Stimulated activated CD8-positive, alpha-beta memory T cell treated with anti-CD3 and anti-CD28 coated beads, Interleukin-7, amount 100 ng/mL, for 48 hours (primary cell): ENCODE results near the gene HMCN2.
A peak's percentile ranks its signal among the peaks of the same experiment; 100 is the strongest.

Experiments
- DNase-seq, 2 donors: peaks; one replicate each; pipeline ENCODE4 v3.0.0-alpha.2; 2020; ENCODE audit warnings: low read depth in 1 of 2; ENCODE audit errors: extremely low read depth in 1 of 2

Gene HMCN2, protein sequence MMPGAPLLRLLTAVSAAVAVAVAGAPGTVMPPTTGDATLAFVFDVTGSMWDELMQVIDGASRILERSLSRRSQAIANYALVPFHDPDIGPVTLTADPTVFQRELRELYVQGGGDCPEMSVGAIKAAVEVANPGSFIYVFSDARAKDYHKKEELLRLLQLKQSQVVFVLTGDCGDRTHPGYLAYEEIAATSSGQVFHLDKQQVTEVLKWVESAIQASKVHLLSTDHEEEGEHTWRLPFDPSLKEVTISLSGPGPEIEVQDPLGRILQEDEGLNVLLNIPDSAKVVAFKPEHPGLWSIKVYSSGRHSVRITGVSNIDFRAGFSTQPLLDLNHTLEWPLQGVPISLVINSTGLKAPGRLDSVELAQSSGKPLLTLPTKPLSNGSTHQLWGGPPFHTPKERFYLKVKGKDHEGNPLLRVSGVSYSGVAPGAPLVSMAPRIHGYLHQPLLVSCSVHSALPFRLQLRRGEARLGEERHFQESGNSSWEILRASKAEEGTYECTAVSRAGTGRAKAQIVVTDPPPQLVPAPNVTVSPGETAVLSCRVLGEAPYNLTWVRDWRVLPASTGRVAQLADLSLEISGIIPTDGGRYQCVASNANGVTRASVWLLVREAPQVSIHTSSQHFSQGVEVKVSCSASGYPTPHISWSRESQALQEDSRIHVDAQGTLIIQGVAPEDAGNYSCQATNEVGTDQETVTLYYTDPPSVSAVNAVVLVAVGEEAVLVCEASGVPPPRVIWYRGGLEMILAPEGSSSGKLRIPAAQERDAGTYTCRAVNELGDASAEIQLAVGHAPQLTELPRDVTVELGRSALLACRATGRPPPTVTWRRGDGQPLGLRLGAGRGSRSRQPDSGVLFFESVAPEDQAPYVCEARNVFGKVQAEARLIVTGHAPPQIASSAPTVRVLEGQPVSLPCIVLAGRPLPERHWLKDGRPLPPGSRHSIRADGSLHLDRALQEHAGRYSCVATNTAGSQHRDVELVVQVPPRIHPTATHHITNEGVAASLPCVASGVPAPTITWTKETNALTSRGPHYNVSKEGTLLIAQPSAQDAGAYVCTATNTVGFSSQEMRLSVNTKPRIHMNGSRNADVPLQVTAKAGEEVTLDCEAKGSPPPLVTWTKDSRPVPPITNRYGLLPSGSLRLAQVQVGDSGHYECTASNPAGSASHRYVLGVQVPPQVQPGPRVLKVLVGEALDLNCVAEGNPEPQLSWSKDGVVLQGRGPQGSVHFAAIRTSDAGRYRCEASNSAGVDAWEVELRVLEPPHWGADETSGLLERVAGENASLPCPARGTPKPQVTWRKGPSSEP (N-terminal part only)

GRCh38 chr9:130265431-130266235, at the start of gene HMCN2:
Gene HMCN2 (plus strand): TSS chr9:130265760. CDS start chr9:130265879, 119 bp downstream.
- DNase-seq = no peak

- no peak for DNase-seq
These were observed 47.7 kb upstream of the HMCN2 start for GRCh38 chr9:130217838-130218237.

DNA sequence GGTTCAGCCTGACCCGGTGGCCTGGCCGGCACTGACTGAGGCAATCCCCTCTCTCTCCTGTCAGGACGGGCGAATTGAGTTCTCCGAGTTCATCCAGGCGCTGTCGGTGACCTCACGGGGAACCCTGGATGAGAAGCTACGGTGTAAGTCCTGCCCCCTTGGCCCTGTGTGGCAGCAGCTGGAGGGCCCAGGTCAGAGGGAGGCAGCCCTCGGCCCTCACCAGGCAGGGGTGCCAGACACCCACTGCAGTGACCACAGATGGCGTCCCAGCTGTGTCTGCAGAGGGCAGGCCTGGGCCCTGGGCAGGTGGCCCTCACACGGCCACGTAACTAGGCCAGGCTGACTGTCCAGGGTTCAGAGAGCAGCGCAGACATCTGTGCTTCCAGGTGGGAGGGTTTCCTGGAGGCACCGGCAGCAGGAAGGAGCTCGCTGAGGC, 45.9 kb upstream of the HMCN2 start:
- DNase-seq = no peak

DNA sequence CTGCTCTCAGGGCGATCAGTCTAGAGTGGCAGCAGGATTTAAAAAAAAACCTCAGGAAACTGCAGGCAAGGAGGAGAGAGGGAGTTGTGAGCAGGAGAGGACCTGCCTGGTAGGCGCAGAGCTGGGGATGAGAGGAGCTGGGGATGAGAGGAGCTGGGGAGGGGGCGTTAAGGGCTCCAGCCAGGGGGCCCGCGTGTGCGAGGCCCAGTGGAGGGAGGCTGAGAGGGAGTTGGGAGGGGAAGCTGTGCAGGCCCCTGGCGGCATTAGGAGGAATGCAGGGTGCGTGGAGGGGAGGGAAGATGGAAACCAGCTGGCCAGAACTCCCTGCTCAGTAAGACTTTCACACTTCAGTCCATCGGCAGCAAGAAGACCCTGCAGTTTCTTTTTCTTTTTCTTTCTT, 45.2 kb upstream of the HMCN2 start:
- DNase-seq = no peak

DNA sequence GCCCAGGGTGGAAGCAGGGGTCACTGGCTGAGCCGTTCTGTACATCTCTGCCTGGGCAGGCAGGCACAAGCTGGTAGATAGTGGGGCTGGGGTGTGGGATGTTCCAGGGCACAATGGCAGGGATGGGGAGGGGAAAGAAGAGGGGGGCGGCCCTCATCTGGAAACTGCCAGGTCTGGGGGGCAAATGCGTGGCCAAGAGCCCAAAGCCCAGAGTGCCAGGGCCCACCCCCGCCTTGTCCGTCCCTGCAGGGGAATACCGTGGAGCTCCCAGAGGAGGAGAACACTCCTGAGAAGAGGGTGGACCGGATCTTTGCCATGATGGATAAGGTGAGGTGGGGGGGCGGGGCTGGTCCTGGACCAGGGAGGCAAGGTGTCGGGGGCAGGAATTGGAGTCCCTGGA, 42.7 kb upstream of the HMCN2 start:
- no peak for DNase-seq

DNA sequence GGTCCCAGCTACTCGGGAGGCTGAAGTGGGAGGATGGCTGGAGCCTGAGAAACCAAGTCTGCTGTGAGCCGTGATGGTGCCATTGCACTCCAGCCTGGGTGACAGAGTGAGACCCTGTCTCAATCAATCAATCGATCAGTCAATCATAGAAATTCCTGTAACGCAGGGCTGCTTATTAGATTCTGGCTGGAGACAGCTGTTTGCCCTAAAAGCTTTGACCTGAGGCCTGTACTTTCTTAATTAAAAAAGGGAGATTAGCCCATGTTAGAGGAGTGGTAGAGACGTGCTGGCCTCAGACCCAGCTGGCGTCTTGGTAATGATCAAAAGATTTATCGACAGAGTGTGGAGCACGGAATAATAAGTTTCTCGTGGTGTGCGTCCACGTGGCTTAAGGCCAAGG, 40.5 kb upstream of the HMCN2 start:
- no peak for DNase-seq

DNA sequence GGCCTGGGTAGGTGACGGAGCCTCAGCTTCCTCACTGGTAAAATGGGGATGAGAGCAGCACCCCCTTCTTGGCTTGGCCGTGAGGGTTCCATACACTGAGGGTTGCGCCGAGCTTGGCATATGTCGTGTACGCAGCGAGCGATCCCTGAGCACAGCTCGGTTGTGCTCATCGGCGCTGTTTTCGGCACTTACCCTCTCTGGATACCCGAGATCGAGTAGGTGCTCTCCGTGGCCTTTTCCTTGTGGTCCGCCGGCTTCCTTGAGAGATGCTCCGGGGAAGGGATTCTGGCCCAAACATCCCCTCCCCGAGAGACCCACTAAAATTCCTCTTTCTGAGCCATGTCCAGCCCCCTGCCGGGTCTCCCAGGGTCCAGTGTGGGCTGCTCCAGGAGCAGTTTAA, 40.0 kb upstream of the HMCN2 start:
- DNase-seq = no peak

DNA sequence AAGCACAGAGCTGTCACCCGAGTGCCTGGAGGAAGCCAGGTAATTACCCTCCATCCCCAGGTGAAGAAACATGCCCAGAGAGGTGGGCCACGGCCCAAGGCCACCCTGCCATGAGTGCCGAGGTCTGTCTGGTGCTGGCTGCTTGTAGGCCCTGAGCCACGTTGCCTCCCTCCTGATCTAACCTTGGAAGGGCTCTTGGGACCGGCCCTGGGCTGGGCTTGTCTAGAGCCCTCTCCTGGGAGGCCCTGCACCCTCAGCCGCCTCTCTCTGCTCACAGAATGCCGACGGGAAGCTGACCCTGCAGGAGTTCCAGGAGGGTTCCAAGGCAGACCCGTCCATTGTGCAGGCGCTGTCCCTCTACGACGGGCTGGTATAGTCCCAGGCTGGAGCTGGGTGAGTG, 39.4 kb upstream of the HMCN2 start:
- no peak for DNase-seq

- no peak for DNase-seq
These were observed 37.7 kb upstream of the HMCN2 start for GRCh38 chr9:130227833-130228232.

DNA sequence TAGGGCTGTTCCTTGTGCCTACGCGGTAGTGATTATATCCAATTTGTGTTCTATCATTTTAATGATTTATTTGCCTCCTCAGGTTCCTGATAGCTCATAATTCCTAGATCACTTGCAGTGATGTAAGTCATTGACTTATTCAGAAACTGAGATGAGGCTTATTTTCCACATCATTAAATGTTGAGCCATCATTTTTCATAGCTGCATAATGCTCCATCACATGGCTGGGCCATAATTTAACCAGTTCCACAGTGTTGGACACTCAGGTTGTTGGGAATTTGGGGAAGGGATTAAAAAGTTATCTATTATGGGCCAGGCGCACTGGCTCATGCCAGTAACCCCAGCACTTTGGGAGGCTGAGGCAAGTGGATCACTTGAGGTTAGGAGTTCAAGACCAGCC, 35.8 kb upstream of the HMCN2 start:
- no peak for DNase-seq

DNA sequence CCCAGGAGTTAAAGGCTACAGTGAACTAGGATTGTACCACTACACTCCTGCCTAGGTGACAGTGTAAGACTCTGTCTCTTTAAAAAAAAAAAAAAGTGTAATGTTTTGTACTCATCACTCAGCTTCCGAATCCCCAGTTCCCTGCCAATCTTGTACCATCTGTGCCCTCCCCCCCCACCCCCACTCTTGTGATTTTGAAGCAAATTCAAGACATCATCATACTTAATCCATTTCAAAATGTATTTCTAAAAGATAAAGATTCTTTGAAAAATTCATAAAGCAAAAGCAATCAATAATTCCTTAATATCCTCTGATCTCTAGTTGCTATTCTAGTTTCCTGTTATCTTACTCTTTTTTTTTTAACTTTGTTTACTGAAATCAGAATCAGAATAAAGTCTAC, 34.9 kb upstream of the HMCN2 start:
- DNase-seq = no peak

DNA sequence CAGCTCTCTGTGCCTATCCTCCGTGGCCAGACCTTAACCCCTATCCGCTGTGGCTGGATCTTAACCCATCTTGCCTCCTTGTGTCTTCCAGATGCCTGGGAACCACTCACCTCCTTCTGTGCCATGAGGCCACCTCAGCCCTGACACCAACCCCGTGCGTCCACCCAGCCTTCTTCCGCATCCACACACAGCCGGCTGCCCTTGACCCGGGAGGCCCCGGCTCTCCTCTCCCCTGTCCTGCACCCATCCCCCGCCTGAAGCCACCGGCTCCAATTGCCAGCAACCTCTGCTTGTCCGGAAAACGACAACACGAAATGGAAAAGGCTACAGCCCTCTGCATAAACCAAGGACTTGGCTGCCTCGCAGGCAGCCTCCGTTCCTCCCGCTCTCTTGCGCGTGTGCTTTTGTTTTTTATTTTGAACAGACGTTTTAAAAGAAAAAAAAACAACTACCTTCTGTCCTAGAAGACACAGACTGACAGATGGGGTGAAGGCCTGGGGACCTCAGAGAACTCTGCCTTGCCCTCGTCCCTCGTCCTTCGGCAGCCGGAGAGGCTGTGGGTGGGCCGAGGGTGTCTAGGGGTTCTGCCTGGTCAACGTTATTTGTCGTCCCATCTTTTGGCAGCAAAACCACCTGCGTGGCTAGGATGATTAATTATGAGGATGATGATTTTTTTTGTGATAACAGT, 32.5 kb upstream of the HMCN2 start:
- DNase-seq = no peak

DNA sequence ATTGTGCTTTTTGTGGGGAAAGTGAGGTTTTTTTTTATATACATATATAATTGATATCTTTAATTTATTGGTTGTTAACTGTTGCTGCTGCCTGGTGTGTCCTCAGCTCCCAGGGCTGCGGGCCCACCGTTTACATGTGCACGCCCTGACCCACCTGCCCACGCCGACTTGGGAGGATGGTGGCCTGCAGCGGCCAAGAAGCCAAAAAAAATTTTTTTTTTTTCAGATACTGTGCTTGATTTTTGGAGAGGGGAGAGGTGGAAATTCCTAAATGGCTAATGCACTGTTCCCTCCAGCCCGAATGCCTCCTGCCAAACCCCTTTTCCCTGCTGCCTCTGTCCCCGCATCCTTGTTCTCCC, 32.0 kb upstream of the HMCN2 start:
- no peak for DNase-seq

GRCh38 chr9:130234340-130235260, 31.0 kb upstream of the HMCN2 start:
- DNase-seq = no peak

GRCh38 chr9:130235558-130236435, 29.8 kb upstream of the HMCN2 start:
- peak; percentile 31 to 44 for DNase-seq

DNA sequence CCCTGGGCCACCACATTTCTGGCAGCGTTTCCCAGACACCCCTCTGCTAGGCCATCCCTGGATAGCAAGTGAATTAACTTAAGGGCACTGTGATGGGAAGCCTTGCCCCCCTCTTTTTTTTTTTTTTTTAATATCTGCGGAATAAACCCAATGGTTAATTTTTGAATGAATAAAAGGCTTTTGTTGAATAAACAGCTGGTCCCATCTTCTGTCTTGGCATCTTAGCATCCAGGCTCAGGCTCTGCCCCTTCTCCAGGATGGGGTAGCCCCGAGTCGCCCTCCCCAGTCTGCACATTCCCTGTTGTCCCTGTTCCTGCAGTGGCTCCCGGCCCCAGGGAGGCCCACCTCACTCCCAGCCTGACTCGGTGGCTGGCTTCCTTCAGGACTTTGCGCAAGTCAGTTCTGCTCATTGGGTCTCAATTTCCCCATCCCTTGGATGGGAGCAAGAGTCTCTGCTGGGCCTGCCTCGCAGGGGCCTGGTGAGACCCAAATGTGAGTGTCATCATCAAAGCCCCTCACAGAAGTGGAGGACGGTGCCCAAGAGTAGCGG, 29.0 kb upstream of the HMCN2 start:
- DNase-seq = no peak

DNA sequence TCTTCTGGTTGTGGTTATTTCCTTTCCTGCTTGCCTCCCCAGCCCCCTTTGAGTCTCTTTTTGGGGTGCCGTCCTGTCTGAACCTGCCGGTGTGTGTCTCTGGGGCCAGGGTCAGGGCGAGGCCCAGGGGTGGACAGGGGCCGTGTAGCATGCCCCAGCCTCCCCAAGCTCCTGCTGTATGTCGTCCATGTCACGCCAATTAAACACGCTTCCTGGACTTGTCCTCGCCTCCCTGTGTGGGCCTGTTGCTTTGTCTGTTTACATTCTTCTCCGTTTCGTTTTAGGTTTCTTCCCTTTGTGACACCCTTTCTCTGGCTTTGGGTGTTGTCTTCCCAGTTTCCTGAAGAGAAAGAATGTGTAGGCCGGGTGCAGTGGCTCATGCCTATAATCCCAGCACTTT, 28.5 kb upstream of the HMCN2 start:
- DNase-seq = no peak
